Medulla oblongata (tissue), 1 donor: ENCODE data around the gene ARHGAP1.

Experiments
- DNase-seq: peaks from one replicate; pipeline ENCODE4 v3.0.0-alpha.2; 2015; ENCODE audit errors: extremely low spot score

ARHGAP1 gene

GRCh38 chr11:46694072-46694471 lies 6.3 kb downstream of the ARHGAP1 start:
- DNase-seq, result no peak

- peak; percentile 52 for DNase-seq
These were observed 6.8 kb downstream of the ARHGAP1 start for GRCh38 chr11:46693597-46694012.

GRCh38 chr11:46692450-46692849 lies 8.0 kb downstream of the ARHGAP1 start:
- DNase-seq, result no peak

- no peak for DNase-seq
These were observed 9.7 kb downstream of the ARHGAP1 start for GRCh38 chr11:46690702-46691101.

- peak; percentile 51 for DNase-seq
These were observed 13.3 kb downstream of the ARHGAP1 start for GRCh38 chr11:46686886-46687795.

GRCh38 chr11:46684367-46684766 lies 16.1 kb downstream of the ARHGAP1 start:
- peak; percentile 52 for DNase-seq

- DNase-seq, result no peak
These were observed 17.4 kb downstream of the ARHGAP1 start for GRCh38 chr11:46682773-46683752.

GRCh38 chr11:46681814-46682213 lies 18.6 kb downstream of the ARHGAP1 start:
- DNase-seq, result no peak

- no peak for DNase-seq
These were observed 19.6 kb downstream of the ARHGAP1 start for GRCh38 chr11:46680815-46681214.

- DNase-seq, result no peak
These were observed 20.2 kb downstream of the ARHGAP1 start for GRCh38 chr11:46680164-46680760.

- no peak for DNase-seq
These were observed 20.9 kb downstream of the ARHGAP1 start for GRCh38 chr11:46679241-46680163.

- DNase-seq, result no peak
These were observed 21.7 kb downstream of the ARHGAP1 start for GRCh38 chr11:46678741-46679130.

GRCh38 chr11:46677991-46678740 lies 22.3 kb downstream of the ARHGAP1 start:
- no peak for DNase-seq

GRCh38 chr11:46677169-46677568 lies 23.2 kb downstream of the ARHGAP1 start:
- no peak for DNase-seq

- DNase-seq, result no peak
These were observed 23.8 kb downstream of the ARHGAP1 start for GRCh38 chr11:46676436-46677158.

GRCh38 chr11:46675949-46676348 lies 24.5 kb downstream of the ARHGAP1 start:
- no peak for DNase-seq

GRCh38 chr11:46675288-46675851 lies 25.0 kb downstream of the ARHGAP1 start:
- DNase-seq, result peak; percentile 75

GRCh38 chr11:46674463-46675287 lies 25.7 kb downstream of the ARHGAP1 start:
- no peak for DNase-seq
